ENCODE measurements around the gene RPL32. TPM values are rescaled to one million over a fixed set of nuclear protein-coding genes. Genes with fewer than 3 reads are reported as not detected.

The RPL32 gene
- total RNA-seq, 4 donors from 2014 or later: 1,159 to 2,367 (median 1,696) TPM

DNA sequence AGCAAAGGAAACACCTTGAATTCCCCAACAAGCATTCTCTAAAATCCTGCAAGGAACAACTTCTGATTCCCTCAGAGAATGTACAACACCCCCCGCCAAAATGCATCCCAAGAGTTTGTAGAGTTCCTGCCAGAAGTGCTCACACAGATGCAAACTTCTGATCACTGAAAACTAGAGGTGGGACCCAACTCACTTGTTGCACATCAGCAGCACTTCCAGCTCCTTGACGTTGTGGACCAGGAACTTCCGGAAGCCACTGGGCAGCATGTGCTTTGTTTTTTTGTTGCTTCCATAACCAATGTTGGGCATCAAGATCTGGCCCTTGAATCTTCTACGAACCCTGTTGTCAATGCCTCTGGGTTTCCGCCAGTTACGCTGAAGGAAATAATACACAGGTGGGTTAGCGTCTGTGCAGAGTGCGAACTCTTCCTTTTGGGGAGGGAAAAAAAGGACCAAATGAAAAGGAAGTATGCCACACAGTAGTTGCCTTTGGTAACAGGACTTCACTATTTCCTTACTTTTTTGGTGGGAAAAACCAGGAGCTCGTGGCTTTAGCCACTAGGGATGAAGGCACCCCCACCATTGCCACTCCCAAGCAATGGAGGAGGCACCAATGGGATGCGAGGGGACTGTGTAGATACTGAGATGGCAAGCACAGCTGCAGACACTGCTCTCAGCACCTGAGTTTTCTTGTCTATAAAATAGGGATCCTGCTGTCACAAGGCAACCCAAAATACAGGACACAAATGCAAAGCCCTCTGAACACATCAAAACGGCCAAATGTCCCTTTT lies 2.0 kb downstream of the RPL32 start:
- no peak for DNase-seq (ENCODE audit: low spot score in 2 of 2)
- Histone ChIP-seq H3K4me1 (peaks cover 40% of the 10 kb centered on the region), H3K9me3 (no peaks in the 10 kb centered on the region), H3K36me3 (peaks cover 54% of the 10 kb centered on the region), H3K27me3 (no peaks in the 10 kb centered on the region), H3K27ac (no peak overlapping the region), H3K4me3 (peak overlapping the region; percentile 90)
- 68% methylated on average over 11 of the region's 11 CpGs for WGBS
- no peak for TF ChIP-seq POLR2AphosphoS5 (IDR thresholded peaks at IDR 0.05)
- no peak for TF ChIP-seq EP300 (IDR thresholded peaks at IDR 0.05)
- no peak for TF ChIP-seq POLR2A (IDR thresholded peaks at IDR 0.05)
- TF ChIP-seq, protein P1, sequence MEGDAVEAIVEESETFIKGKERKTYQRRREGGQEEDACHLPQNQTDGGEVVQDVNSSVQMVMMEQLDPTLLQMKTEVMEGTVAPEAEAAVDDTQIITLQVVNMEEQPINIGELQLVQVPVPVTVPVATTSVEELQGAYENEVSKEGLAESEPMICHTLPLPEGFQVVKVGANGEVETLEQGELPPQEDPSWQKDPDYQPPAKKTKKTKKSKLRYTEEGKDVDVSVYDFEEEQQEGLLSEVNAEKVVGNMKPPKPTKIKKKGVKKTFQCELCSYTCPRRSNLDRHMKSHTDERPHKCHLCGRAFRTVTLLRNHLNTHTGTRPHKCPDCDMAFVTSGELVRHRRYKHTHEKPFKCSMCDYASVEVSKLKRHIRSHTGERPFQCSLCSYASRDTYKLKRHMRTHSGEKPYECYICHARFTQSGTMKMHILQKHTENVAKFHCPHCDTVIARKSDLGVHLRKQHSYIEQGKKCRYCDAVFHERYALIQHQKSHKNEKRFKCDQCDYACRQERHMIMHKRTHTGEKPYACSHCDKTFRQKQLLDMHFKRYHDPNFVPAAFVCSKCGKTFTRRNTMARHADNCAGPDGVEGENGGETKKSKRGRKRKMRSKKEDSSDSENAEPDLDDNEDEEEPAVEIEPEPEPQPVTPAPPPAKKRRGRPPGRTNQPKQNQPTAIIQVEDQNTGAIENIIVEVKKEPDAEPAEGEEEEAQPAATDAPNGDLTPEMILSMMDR (IDR thresholded peaks at IDR 0.05): no peak

GRCh38 chr3:12838179-12838965 lies 3.0 kb downstream of the RPL32 start:
- 73% methylated on average over 13 of the region's 13 CpGs for WGBS
- Histone ChIP-seq H3K36me3 (peaks cover 63% of the 10 kb centered on the region), H3K4me3 (no peak overlapping the region), H3K27me3 (no peaks in the 10 kb centered on the region), H3K4me1 (peaks cover 40% of the 10 kb centered on the region), H3K9me3 (no peaks in the 10 kb centered on the region), H3K27ac (no peak overlapping the region)
- no peak for TF ChIP-seq EP300 (IDR thresholded peaks at IDR 0.05)
- TF ChIP-seq POLR2AphosphoS5 (IDR thresholded peaks at IDR 0.05): no peak
- TF ChIP-seq POLR2A (IDR thresholded peaks at IDR 0.05): no peak
- TF ChIP-seq, protein P1 (IDR thresholded peaks at IDR 0.05): no peak
- no peak for DNase-seq (ENCODE audit: low spot score in 2 of 2)

GRCh38 chr3:12837295-12837986 lies 3.9 kb downstream of the RPL32 start:
- no peak for DNase-seq (ENCODE audit: low spot score in 2 of 2)
- Histone ChIP-seq H3K4me1 (peaks cover 40% of the 10 kb centered on the region), H3K27ac (no peak overlapping the region), H3K27me3 (no peaks in the 10 kb centered on the region), H3K36me3 (peaks cover 73% of the 10 kb centered on the region), H3K4me3 (no peak overlapping the region), H3K9me3 (no peaks in the 10 kb centered on the region)
- TF ChIP-seq EP300 (IDR thresholded peaks at IDR 0.05) (no peak), POLR2A (IDR thresholded peaks at IDR 0.05) (no peak), POLR2AphosphoS5 (IDR thresholded peaks at IDR 0.05) (no peak)
- TF ChIP-seq, protein P1 (IDR thresholded peaks at IDR 0.05): no peak
- 69% methylated on average over 6 of the region's 6 CpGs for WGBS

- Histone ChIP-seq H3K27me3 (no peaks in the 10 kb centered on the region), H3K36me3 (peaks cover 92% of the 10 kb centered on the region), H3K4me1 (peaks cover 33% of the 10 kb centered on the region), H3K4me3 (no peak overlapping the region), H3K27ac (no peak overlapping the region), H3K9me3 (no peaks in the 10 kb centered on the region)
- no peak for DNase-seq (ENCODE audit: low spot score in 2 of 2)
- TF ChIP-seq POLR2A (IDR thresholded peaks at IDR 0.05) (no peak), EP300 (IDR thresholded peaks at IDR 0.05) (no peak), POLR2AphosphoS5 (IDR thresholded peaks at IDR 0.05) (no peak)
- TF ChIP-seq, protein P1 (IDR thresholded peaks at IDR 0.05): no peak
- 83% methylated on average over 5 of the region's 6 CpGs for WGBS
Measured at GRCh38 chr3:12835052-12835665, 6.2 kb downstream of the RPL32 start.
